B cell (primary cell): ENCODE data around the gene IPP. TPM values are rescaled to one million over a fixed set of nuclear protein-coding genes. Genes with fewer than 3 reads are reported as not detected.

Experiments used
- ATAC-seq: fragments of 200-7000 bp; cut with Tn5 transposase; one replicate; pipeline ENCODE4 v1.10.0; 2021; ENCODE audit warnings: low read depth, mild to moderate bottlenecking, moderate number of reproducible peaks, moderate library complexity
- CTCF ChIA-PET: fragments of 350-600 bp; sonication (Branson Sonifier 250); formaldehyde crosslinking; loops from one replicate; lab custom pipeline; 2021; ENCODE audit warnings: antibody characterized with exemption, inconsistent platforms; lab: Charles Lee
- POLR2A ChIA-PET: fragments of 350-600 bp; sonication (Branson Sonifier 250); formaldehyde crosslinking; loops from one replicate; lab custom pipeline; 2021; ENCODE audit warnings: antibody characterized with exemption; lab: Charles Lee
- DNase-seq: peaks from one replicate; pipeline ENCODE4 v3.0.0; 2013
- H2AFZ ChIP-seq: 2 replicates; pipeline ENCODE4 v1.6.1; 2012; ENCODE audit warnings: mild to moderate bottlenecking, low read depth, low read length; ENCODE audit not compliant: insufficient read depth, poor library complexity, severe bottlenecking
- H3K27ac ChIP-seq, 2 donors: 1 replicate in 1 of 2; 2 replicates in 1 of 2; pipeline ENCODE4 v1.5.1; 2012 to 2013; ENCODE audit warnings: low read length in 2 of 2, mild to moderate bottlenecking in 2 of 2, moderate library complexity in 1 of 2
- H3K27me3 ChIP-seq, 4 experiments: fragments of 200-600 bp in 1 of 4; sonication (generic) in 1 of 4; replicated peaks in 1 of 4; 1 replicate in 2 of 4; 2 replicates in 2 of 4; pipeline versions ENCODE4 v1.6.1 to v1.7.0; 2013 to 2016; ENCODE audit warnings: low read length in 3 of 4, mild to moderate bottlenecking in 2 of 4, mixed read lengths in 1 of 4, moderate library complexity in 1 of 4; ENCODE audit not compliant: insufficient read depth in 4 of 4, control insufficient read depth in 3 of 4; ENCODE audit errors: control extremely low read depth in 1 of 4
- H3K36me3 ChIP-seq, 2 experiments: replicated peaks in 1 of 2; 1 replicate in 1 of 2; 2 replicates in 1 of 2; pipeline versions ENCODE4 v1.6.1 to v1.7.1; 2013; ENCODE audit warnings: low read length in 1 of 2; ENCODE audit not compliant: insufficient read depth in 2 of 2, control insufficient read depth in 1 of 2; ENCODE audit errors: control extremely low read depth in 1 of 2, extremely low read depth in 1 of 2
- H3K4me1 ChIP-seq, 2 donors: fragments of 200-600 bp in 1 of 2; sonication (generic) in 1 of 2; 1 replicate in 1 of 2; 2 replicates in 1 of 2; pipeline versions ENCODE4 v1.5.1 to v1.6.1; 2013 to 2017; ENCODE audit warnings: low read length in 2 of 2; ENCODE audit not compliant: control insufficient read depth in 2 of 2, insufficient read depth in 2 of 2
- H3K4me2 ChIP-seq: replicated peaks from 2 replicates; pipeline ENCODE3; 2012; ENCODE audit warnings: mild to moderate bottlenecking, low read depth, low read length; ENCODE audit not compliant: poor library complexity, severe bottlenecking
- H3K4me3 ChIP-seq, 5 experiments: fragments of 200-600 bp in 1 of 5; sonication (generic) in 1 of 5; 1 replicate in 3 of 5; 2 replicates in 2 of 5; pipeline versions ENCODE4 v1.5.1 to v1.7.0; 2011 to 2016; ENCODE audit warnings: low read length in 4 of 5, mild to moderate bottlenecking in 4 of 5, low read depth in 2 of 5, control low read depth in 1 of 5, moderate library complexity in 1 of 5; ENCODE audit not compliant: insufficient read depth in 1 of 5; ENCODE audit errors: control extremely low read depth in 1 of 5, extremely low read depth in 1 of 5
- H3K79me2 ChIP-seq: fragments of 200-600 bp; sonication (generic); one replicate; pipeline ENCODE4 v1.6.0; 2016; ENCODE audit warnings: low read length; ENCODE audit not compliant: control insufficient read depth, insufficient read depth
- H3K9ac ChIP-seq: fragments of 200-600 bp; sonication (generic); 2 replicates; pipeline ENCODE4 v1.6.1; 2017; ENCODE audit warnings: mild to moderate bottlenecking, low read length, moderate library complexity
- H3K9me3 ChIP-seq, 3 donors: one replicate each; pipeline versions ENCODE4 v1.6.1 to v1.7.1; 2013; ENCODE audit warnings: low read length in 2 of 3; ENCODE audit not compliant: control insufficient read depth in 2 of 3, insufficient read depth in 1 of 3; ENCODE audit errors: control extremely low read depth in 1 of 3
- H4K20me1 ChIP-seq: 2 replicates; pipeline ENCODE4 v1.6.0; 2012; ENCODE audit warnings: mild to moderate bottlenecking, low read length; ENCODE audit not compliant: insufficient read depth, control insufficient read depth, poor library complexity, severe bottlenecking
- H3K27ac Mint-ChIP-seq: one replicate; pipeline ENCODE4 v1.8.0; 2021; ENCODE audit warnings: mixed read lengths
- H3K27me3 Mint-ChIP-seq: one replicate; pipeline ENCODE4 v1.8.0; 2021; ENCODE audit warnings: mixed read lengths
- H3K4me1 Mint-ChIP-seq: one replicate; pipeline ENCODE4 v1.8.0; 2021; ENCODE audit warnings: mixed read lengths
- H3K4me3 Mint-ChIP-seq: one replicate; pipeline ENCODE4 v1.8.0; 2021; ENCODE audit warnings: mixed read lengths
- H3K9me3 Mint-ChIP-seq: one replicate; pipeline ENCODE4 v1.8.0; 2022; ENCODE audit warnings: mixed read lengths; ENCODE audit not compliant: insufficient read depth
- CTCF ChIP-seq: fragments of 200-600 bp; IDR thresholded peaks from one replicate; pipeline ENCODE4 v1.8.0; 2022; ENCODE audit warnings: antibody characterized with exemption, mild to moderate bottlenecking
- EZH2 ChIP-seq: IDR thresholded peaks from 2 replicates; pipeline ENCODE4 v1.6.1; 2012; ENCODE audit warnings: borderline replicate concordance, low read depth, mild to moderate bottlenecking, moderate library complexity, low read length; ENCODE audit not compliant: insufficient read depth, poor library complexity, severe bottlenecking
- WGBS: methylation state at CpG from one replicate; pipeline ENCODE4 v1.1.5; 2013; ENCODE audit warnings: missing lambda C conversion rate; ENCODE audit not compliant: insufficient coverage; 5-methylcytosine and 5-hydroxymethylcytosine counted together
- intact Hi-C: fragments of 100-400 bp; cut with micrococcal nuclease; formaldehyde crosslinking; loops from one replicate; pipeline ENCODE4 v1.10.0; 2022
- polyA plus RNA-seq: library from polyadenylated mRNA; depleted of rRNA; stranded (reverse); fragments of >200 nt; gene quantifications from 2 replicates; pipeline ENCODE4 v1.2.3, GENCODE V29; 2012
- total RNA-seq, 2 donors: library from RNA; stranded (reverse); fragments of 120-200 nt in 1 of 2; gene quantifications; 1 replicate in 1 of 2; 2 replicates in 1 of 2; pipeline versions ENCODE4 v1.2.3 to v1.2.4, GENCODE V29; 2013 to 2022

IPP gene
- total and polyA plus RNA-seq, 2 donors (not counting 1 experiment from before 2014, with no cell fraction given), result 2.3 to 12.1 TPM

GRCh38 chr1:45739137-45739536 lies 11.3 kb downstream of the IPP start:
- Mint-ChIP-seq H3K27me3 (no peaks in the 10 kb centered on the region), H3K9me3 (no peaks in the 10 kb centered on the region), H3K27ac (no peak overlapping the region), H3K4me1 (peaks cover 6% of the 10 kb centered on the region), H3K4me3 (no peak overlapping the region)
- WGBS, result no CpG with 5 or more reads among the region's 4 CpGs
- H3K9me3 ChIP-seq, result no peaks in the 10 kb centered on the region
- intact Hi-C loops, result no loop called here
- no peak overlapping the region for H2AFZ ChIP-seq
- H4K20me1 ChIP-seq, result no peaks in the 10 kb centered on the region
- CTCF ChIA-PET, result no interaction called here
- H3K36me3 ChIP-seq, result peaks cover 7 to 13% of the 10 kb centered on the region in 2 experiments
- H3K27ac ChIP-seq, result no peak overlapping the region
- H3K79me2 ChIP-seq, result peaks cover 5% of the 10 kb centered on the region
- H3K4me3 ChIP-seq, result no peak overlapping the region
- no peak for DNase-seq
- POLR2A ChIA-PET, result no interaction called here
- H3K9ac ChIP-seq, result no peak overlapping the region
- no peak for ATAC-seq
- no peak overlapping the region for H3K4me2 ChIP-seq
- no peaks in the 10 kb centered on the region for H3K27me3 ChIP-seq
- H3K4me1 ChIP-seq, result no peaks in the 10 kb centered on the region
- no peak for TF ChIP-seq EZH2
- no peak for TF ChIP-seq CTCF

- Histone ChIP-seq H3K27me3 (no peaks in the 10 kb centered on the region), H3K36me3 (peaks cover 0 to 6% of the 10 kb centered on the region in 2 experiments), H3K9ac (no peak overlapping the region), H2AFZ (no peak overlapping the region), H3K79me2 (no peaks in the 10 kb centered on the region), H3K4me2 (no peak overlapping the region), H3K4me3 (no peak overlapping the region), H4K20me1 (no peaks in the 10 kb centered on the region), H3K4me1 (peaks cover 2 to 3% of the 10 kb centered on the region in 2 donors), H3K27ac (no peak overlapping the region), H3K9me3 (no peaks in the 10 kb centered on the region)
- Mint-ChIP-seq H3K9me3 (no peaks in the 10 kb centered on the region), H3K27me3 (no peaks in the 10 kb centered on the region), H3K4me3 (no peak overlapping the region), H3K4me1 (peaks cover 11% of the 10 kb centered on the region), H3K27ac (no peak overlapping the region)
- intact Hi-C loops, result no loop called here
- POLR2A ChIA-PET, result no interaction called here
- no peak for DNase-seq
- CTCF ChIA-PET, result no interaction called here
- no peak for ATAC-seq
- 100% methylated on average over 1 of the region's 1 CpG for WGBS
- no peak for TF ChIP-seq EZH2
- no peak for TF ChIP-seq CTCF
Observed at GRCh38 chr1:45730780-45731319, 19.6 kb downstream of the IPP start.
